ENCODE results near the gene ARSB.

GRCh38 chr5:78827725-78828124 is 157.4 kb downstream of the ARSB start:
- TF ChIP-seq EZH2 (IDR thresholded peaks at IDR 0.05; ENCODE audit: insufficient read depth, low read length) (no peak), CTCF (IDR thresholded peaks at IDR 0.05; ENCODE audit: insufficient read depth, low read depth, low read length) (no peak)

All from astrocyte (in vitro differentiated cells and primary cell).